HG03280 (cell line): ENCODE results near the gene DOCK3.
"Not testable (repeated sequence)": the region's sequence is repeated elsewhere in the genome, so short reads cannot be mapped to it uniquely, and the experiment has no call there.

ENCODE experiments used
- ATAC-seq: cut with Tn5 transposase; IDR thresholded peaks from one replicate; pipeline ENCODE4 v1.9.1; 2021; ENCODE audit warnings: mild to moderate bottlenecking, moderate library complexity; ENCODE audit not compliant: unreplicated experiment

DOCK3 gene

GRCh38 chr3:50876947-50877346, 202.2 kb downstream of the DOCK3 start:
- no peak for ATAC-seq

GRCh38 chr3:50882733-50883132, 208.0 kb downstream of the DOCK3 start:
- ATAC-seq: not testable (repeated sequence)

- no peak for ATAC-seq
Observed at GRCh38 chr3:50883755-50884154, 209.0 kb downstream of the DOCK3 start.

- no peak for ATAC-seq
Observed at GRCh38 chr3:50885070-50885850, 210.5 kb downstream of the DOCK3 start.

- ATAC-seq: no peak
Observed at GRCh38 chr3:50890688-50891344, 216.1 kb downstream of the DOCK3 start.

- ATAC-seq: not testable (repeated sequence)
Observed at GRCh38 chr3:50901097-50901496, 226.4 kb downstream of the DOCK3 start.

- ATAC-seq: no peak
Observed at GRCh38 chr3:50912746-50913145, 238.0 kb downstream of the DOCK3 start.

GRCh38 chr3:50913260-50913659, 238.5 kb downstream of the DOCK3 start:
- no peak for ATAC-seq

- ATAC-seq: not testable (repeated sequence)
Observed at GRCh38 chr3:50922071-50922470, 247.3 kb downstream of the DOCK3 start.

- no peak for ATAC-seq
Observed at GRCh38 chr3:50923955-50924354, 249.2 kb downstream of the DOCK3 start.

- no peak for ATAC-seq
Observed at GRCh38 chr3:50924638-50925037, 249.9 kb downstream of the DOCK3 start.

- ATAC-seq: no peak
Observed at GRCh38 chr3:50926868-50927267, 252.1 kb downstream of the DOCK3 start.

GRCh38 chr3:50930371-50931208, 255.9 kb downstream of the DOCK3 start:
- ATAC-seq: no peak

- not testable (repeated sequence) for ATAC-seq
Observed at GRCh38 chr3:50932918-50933317, 258.2 kb downstream of the DOCK3 start.

- no peak for ATAC-seq
Observed at GRCh38 chr3:50936389-50936788, 261.7 kb downstream of the DOCK3 start.

GRCh38 chr3:50947419-50947818, 272.7 kb downstream of the DOCK3 start:
- no peak for ATAC-seq

- ATAC-seq: peak; percentile 52
Observed at GRCh38 chr3:50950591-50950990, 275.9 kb downstream of the DOCK3 start.

- ATAC-seq: no peak
Observed at GRCh38 chr3:50953825-50954414, 279.2 kb downstream of the DOCK3 start.

- no peak for ATAC-seq
Observed at GRCh38 chr3:50961386-50961785, 286.7 kb downstream of the DOCK3 start.

GRCh38 chr3:50971487-50971924, 296.8 kb downstream of the DOCK3 start:
- no peak for ATAC-seq

- no peak for ATAC-seq
Observed at GRCh38 chr3:50972029-50972428, 297.3 kb downstream of the DOCK3 start.
